GM23248 (cell line): ENCODE results near the gene NHS.

Experiments used
- EZH2 ChIP-seq: fragments of 200-600 bp; sonication (generic); IDR thresholded peaks from 2 replicates; pipeline ENCODE4 v1.6.1; 2018; ENCODE audit warnings: antibody characterized with exemption, mild to moderate bottlenecking; ENCODE audit not compliant: insufficient read depth, poor library complexity, severe bottlenecking
- EZH2phosphoT487 ChIP-seq: fragments of 200-600 bp; sonication (generic); IDR thresholded peaks from 2 replicates; pipeline ENCODE4 v1.6.1; 2018; ENCODE audit warnings: antibody characterized with exemption, moderate library complexity, mild to moderate bottlenecking, low read depth; ENCODE audit not compliant: insufficient read depth

- TF ChIP-seq EZH2phosphoT487 (no peak), EZH2 (no peak)
Measured at GRCh38 chrX:17610788-17611187, 235.8 kb downstream of the NHS start.
